Esophagus muscularis mucosa (tissue), 3 donors: ENCODE results near the gene FBXW5.

Experiments
- EP300 ChIP-seq: sonication (generic); formaldehyde crosslinking; IDR thresholded peaks from one replicate; pipeline ENCODE4 v1.6.1; 2017; ENCODE audit warnings: antibody characterized with exemption
- TF ChIP-seq, protein P1 (sequence below), 3 experiments: fragments of 200-600 bp in 2 of 3; fragments of 450-650 bp in 1 of 3; sonication (generic) in 2 of 3; IDR thresholded peaks; one replicate each; pipeline ENCODE4 v1.5.1; 2017 to 2019; ENCODE audit warnings: antibody characterized with exemption in 3 of 3, mild to moderate bottlenecking in 2 of 3, moderate library complexity in 1 of 3

DNA sequence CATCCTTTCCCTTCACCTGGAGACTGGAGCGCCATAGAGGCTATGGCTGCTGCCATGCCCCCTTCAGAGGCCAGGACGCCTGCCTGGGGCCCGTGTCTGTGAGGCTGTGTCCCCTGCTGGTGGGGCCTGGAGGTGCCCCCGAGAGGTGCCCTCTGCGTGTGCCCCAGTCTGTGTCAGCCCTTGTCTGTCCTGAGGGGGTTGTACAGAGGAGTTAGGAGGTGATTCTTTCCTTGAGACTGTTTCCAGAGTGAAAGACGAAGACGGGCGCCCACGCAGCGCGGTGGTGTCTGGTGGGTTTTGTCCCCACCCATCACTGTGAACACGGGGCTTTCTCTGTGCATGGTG, 33.7 kb downstream of the FBXW5 start:
- TF ChIP-seq, protein P1, sequence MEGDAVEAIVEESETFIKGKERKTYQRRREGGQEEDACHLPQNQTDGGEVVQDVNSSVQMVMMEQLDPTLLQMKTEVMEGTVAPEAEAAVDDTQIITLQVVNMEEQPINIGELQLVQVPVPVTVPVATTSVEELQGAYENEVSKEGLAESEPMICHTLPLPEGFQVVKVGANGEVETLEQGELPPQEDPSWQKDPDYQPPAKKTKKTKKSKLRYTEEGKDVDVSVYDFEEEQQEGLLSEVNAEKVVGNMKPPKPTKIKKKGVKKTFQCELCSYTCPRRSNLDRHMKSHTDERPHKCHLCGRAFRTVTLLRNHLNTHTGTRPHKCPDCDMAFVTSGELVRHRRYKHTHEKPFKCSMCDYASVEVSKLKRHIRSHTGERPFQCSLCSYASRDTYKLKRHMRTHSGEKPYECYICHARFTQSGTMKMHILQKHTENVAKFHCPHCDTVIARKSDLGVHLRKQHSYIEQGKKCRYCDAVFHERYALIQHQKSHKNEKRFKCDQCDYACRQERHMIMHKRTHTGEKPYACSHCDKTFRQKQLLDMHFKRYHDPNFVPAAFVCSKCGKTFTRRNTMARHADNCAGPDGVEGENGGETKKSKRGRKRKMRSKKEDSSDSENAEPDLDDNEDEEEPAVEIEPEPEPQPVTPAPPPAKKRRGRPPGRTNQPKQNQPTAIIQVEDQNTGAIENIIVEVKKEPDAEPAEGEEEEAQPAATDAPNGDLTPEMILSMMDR (IDR thresholded peaks at IDR 0.05), result no peak
- TF ChIP-seq EP300, result no peak
